HK-2 (cell line): ENCODE measurements around the gene GPNMB.
A peak's percentile ranks its signal among the peaks of the same experiment; 100 is the strongest.

Source experiments
- DNase-seq: peaks from one replicate; pipeline ENCODE4 v3.0.0-alpha.2; 2018; ENCODE audit not compliant: unreplicated experiment

Gene GPNMB

DNA sequence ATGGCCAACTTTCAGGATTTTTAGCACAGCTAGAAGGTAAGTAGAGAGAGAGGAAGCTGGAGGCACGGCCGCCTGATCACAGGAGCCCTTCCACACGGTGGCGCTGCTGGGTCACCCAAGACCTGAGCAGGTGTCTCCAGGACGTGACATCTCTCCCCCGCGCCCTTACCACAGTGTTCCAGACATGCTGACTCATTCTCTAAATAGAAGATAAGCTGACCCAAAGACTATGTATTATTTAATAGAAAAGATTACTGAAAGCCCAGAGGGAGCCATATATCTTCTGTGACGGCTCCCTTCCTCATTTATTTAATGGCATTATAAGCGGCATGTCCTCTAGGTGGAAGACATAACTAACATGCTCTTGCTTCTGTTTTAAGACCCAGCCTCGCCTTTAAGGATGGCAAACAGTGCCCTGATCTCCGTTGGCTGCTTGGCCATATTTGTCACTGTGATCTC, 26.6 kb downstream of the GPNMB start:
- peak; percentile 89 for DNase-seq

DNA sequence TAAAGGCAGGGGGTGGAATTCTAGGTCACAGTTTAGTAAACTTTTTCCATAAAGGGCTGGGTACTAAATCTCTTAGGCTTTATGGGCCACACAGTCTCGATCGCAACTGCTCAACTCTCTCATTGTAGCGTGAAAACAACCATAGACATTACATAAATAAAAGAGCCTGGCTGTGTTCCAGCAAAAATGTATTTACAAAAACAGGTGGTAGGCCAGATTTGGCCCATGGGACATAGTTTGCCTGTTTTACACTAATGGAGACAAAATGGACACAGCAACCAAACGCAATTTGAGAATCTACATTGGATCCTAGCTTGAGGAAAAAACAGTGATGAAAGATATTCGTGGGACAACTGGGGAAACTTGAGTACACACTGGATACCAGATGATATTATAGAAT, 29.3 kb downstream of the GPNMB start:
- no peak for DNase-seq

DNA sequence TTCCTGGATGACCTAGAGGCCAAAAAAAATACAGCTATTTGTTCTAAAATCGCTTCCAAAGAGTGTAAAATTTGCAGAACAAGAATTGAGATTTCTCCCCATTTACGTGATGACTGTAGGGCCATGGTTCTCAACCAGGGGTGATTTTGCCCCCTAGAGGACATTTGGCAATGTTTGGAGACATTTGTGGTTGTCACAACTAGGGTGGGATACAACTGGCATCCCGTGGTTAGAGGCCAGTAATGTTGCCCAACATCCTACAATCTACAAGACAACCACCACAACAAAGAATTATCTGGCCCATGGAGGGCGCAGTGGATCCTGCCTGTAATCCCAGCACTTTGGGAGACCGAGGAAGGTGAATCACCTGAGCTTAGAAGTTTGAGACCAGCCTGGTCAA, 29.8 kb downstream of the GPNMB start:
- DNase-seq = no peak

DNA sequence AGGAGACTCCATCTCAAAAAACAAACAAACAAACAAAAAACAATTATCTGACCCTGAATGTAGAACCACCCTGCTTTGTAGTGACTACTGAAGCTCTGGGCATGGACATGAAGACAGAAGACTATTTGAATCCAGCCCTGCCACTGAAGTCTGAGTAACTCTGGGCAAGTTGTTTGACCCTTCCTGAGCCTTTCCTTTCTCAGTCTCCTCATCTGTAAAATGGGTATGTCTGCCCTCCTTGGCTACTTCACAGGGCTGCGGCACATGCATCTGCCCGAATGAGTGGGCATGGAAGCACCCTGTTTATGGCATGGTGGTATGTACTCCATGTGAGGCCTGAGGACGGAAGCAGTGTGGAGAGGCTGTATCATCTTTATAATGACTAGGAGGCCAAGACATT, 30.4 kb downstream of the GPNMB start:
- no peak for DNase-seq

DNA sequence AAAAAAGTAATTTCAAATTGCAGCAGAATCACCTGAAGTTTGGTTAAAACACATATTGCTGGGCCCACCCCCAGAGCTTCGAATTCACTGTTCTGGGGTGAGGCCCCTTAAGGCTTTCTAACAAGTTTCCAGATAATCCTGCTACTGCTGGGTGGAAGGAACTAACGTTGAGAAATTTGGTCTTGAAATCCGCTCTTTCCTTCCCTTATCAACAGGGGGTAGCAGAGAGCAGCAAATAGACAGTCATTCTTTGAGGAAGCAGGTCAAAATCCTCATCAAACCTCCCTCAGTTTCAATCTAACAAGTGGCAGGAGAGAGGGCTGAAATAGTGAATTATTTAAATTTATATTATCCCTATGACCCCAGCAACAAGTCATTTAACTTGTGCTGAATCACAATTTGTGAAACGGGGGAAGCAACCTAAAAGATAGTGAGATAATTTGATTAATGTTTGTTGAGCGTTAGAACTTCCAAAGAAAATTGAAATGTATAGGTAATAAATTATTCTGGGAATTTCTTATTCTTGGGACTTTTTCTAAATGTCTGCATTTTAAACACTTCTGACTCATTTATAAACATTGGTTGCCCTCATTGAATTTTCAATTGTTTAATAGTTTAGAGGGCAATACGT, 30.9 kb downstream of the GPNMB start:
- DNase-seq = peak; percentile 22

DNA sequence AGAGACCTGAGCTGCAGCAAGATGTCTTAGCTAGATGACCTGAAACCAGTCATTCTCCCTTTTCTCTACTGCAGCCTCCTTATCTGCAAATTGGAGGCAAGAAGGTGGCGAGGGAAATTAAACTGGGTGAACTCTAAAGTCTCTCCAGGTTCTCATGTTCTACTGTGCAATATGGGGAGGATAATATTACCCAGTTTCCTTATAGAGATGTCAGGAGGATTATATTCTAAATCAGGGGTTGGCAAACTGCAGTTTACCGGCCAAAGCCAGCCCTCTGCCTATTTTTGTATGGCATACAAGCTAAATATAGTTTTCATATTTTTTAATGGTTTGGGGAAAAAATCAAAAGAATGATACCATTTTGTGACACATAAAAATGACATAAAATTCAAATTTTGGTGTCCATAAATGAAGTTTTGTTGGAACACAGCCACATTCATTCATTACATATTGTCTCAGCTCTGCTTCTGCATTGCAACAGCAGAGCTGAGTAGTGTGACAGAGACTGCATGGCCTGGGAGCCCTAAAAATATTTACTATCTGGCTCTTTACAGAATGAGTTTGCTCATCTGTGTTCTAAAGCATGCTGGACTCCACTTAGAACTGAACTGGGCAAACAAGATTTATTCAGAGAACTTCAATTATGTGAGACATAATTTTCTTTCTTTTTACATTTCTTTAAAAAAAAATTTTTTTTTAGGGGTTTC, 33.4 kb downstream of the GPNMB start:
- DNase-seq = no peak

DNA sequence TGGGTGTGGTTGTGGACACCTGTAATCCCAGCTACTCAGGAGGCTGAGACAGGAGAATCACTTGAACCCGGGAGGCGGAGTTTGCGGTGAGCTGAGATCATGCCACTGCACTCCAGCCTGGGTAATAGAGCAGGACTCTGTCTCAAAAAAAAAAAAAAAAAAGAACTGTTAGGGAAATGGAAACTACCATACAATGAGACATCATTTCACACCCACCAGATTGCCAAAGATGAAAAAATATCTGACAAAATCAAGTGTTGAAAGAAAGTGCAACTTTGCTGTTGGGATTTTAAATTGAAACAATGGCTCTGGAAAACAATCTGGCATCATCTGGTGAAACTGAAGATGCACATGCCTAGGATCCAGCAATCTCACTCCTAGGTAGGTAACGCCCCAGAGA, 36.5 kb downstream of the GPNMB start:
- DNase-seq = no peak

DNA sequence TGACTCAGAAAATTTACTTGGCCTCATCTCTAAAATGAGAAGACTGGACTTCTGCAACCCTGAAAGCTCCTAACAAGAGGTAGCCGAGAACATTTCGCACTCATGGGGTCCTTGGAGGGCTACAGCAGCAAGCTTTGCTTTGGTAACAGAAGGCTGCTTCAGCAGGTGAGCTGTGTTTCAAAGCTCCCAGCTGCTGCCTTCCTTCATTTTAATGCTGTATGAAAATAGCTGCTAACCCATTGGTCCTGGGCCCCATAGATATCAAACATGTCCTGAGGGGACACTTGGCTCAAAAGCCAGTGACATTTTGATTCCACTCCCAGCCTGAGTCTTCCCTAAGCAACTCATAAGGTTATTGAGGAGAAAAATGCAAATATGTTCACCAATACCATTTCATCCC, 38.3 kb downstream of the GPNMB start:
- no peak for DNase-seq

DNA sequence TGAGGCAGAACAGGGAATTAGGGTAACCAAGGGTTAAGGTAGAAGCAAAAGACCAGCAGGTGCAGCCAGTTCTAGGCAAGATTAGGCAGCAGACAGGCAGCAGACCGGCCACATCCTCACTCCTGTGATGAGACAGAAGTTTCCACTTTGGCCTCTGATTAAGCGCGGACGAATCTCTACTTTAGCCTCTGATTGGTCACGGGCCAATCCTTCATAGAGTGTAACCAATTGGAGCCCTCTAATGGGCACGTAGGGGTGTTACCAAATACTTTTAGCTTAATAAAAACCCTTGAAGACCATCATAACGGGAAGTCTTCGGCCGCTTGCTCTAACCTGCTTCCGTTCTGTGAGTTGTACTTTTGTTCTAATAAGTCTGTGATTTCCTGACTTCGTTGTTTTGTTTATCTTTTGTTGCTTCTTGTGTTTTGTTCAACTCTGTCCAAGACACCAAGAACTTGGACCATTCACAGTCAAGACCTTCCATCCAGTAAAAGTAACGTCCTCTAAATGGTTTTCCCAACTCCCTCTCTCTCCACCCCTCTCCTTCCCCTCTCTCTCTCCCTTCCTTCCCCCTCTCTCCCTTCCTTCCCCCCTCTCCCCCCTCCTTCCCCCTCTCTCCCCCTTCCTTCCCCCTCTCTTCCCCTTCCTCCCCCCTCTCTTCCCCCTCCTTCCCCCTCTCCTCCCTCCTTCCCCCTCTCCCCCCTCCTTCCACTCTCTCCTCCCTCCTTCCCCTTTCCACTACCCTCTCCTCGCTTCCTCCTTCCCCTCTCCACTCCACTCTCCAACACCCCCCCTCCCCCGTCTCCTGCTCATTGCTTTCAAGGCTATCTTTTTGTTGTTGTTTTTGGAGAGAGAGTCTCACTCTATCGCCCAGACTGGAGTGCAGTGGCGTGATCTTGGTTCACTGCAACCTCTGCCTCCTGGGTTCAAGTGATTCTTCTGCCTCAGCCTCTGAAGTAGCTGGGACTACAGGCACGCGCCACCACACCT, 39.4 kb downstream of the GPNMB start:
- no peak for DNase-seq

DNA sequence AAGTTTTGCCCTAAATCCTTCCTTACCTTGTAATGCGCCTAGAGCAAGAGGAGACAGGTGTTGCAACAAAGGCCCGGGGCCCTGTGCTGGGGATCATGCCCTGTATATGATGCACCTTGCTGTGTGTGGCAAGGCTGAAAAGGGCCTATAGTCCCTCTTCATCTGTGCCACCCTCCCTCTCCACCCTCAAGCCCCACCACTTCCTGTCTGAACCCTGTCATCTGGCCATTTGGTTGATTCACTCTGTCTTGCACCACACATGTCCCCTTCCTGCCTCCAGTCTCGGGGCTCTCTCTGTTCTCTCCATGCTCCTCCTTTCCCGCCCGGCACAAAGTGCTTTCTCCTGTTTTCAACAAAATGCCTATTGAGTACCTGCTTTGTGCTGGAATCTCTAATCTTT, 41.0 kb downstream of the GPNMB start:
- no peak for DNase-seq

DNA sequence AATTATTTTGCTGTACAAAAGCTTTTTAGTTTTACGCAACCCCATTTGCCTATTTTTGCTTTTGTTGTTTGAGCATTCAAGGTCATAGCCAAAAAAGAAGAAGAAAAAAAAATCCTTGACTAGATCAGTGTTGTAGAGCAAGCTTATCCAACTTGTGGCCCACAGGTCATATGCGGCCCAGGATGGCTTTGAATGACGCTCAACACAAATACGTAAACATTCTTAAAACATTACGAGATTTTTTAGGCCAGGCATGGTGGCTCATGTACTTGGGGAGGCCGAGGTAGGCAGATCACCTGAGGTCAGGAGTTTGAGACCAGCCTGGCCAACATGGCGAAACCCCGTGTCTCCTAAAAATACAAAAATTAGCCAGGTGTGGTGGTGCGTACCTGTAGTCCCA, 44.4 kb downstream of the GPNMB start:
- DNase-seq = no peak

DNA sequence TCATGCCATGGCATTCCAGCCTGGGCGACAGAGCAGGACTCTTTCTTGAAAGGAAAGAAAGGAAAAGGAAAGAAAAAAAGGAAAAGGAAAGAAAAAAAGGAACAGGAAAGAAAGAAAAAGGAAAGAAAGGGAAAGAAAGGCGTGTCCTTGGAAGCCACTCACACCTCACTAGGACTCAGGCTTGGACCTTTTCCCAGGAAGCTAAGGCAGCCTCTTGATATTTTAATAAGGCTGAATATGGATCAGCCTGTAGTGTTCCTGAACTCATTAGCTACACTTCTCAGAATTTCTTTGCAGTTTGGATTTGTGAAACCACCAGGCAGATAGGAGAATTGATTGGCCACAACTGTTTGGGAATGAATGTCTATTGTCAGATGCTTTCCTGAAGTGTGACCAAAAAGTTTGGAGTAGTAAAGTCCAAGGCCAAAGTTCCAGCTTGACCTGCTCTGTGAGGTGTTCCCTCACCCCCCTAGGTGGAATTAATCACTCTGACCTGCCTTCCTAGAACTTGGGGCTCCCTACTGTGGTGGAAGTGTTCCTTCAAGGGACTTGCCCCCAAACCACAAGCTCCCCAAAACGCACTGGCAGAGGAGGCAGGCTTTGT, 45.5 kb downstream of the GPNMB start:
- no peak for DNase-seq

DNA sequence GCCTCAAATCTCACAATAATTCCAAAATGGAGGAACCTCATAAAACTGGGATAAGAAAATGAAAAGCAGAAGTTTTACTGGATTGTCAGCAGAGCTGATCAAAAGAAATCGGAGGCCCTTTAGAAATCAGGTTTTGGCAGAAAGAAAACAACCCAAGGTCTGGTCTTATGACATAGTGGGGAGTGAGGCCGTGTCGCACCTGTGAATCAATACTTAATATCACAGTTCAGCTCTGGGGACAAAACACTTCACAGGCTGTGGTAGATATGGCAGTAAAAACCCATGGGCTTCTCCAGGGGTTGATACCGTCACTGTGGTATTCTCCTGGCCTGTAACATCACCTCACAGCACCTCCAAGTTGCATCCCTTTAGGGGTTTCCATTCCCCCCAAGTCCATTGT, 46.0 kb downstream of the GPNMB start:
- no peak for DNase-seq

DNA sequence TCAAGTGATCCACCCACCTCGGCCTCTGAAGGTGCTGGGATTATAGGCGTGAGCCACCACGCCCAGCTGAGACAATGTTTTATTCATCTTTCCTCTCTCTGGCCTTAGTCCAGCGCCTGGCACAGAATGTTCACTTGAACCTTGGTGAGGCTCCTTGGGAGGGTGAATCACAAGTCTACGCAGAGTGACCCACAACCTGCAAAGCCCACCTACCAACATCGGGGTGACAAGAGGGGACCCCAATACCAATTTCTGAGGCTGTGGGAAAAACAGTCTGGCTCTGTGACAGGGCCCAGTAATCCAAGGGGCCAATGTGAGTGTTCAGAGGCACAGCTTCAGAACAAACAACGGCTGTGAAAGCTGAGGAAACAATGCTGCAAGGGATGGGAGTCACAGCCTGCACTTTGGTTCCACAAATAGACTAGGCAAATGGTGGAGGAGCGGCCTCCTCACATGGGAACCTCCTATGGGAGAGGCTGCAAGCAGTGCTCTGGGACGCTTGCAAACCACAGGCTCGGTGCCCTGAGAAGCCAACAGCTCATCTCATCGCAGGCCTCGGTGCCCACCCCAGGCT, 47.0 kb downstream of the GPNMB start:
- no peak for DNase-seq

DNA sequence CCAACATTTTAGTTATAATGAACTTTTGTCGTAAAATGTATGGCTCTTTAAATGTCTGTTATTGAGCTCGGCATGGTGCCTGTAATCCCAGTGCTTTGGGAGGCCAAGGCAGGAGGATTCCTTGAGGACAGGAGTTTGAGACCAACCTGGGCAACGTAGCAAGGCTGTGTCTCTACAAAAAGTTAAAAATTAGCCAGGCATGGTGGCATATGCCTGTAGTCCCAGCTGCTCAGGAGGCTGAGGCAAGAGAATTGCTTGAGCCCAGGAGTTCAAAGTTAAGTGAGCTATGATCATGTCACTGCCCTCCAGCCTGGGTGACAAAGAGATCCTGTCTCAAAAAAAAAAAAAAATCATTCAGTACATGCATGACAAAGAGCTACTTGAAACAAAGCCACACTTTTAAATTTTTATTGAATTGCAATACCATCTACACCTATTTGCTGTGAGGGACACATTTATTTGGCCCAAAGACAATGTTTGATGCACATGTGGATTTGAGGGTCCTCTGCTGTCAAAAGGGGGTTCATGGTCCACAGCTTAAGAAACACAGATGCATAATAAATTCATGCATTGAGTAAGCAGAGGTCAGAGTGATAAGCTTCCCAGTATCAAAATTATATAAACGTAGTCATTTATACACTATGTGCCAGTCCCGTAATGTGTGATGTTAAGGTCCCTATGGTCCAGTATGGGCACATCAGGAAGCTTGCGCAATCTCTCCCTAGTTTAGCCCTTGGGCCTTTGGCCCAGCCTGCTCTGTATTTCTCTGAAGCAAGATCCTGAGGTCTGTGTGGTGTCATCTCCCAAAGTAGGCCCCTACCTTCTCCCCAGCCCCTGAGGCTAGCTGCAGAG, 48.2 kb downstream of the GPNMB start:
- no peak for DNase-seq

DNA sequence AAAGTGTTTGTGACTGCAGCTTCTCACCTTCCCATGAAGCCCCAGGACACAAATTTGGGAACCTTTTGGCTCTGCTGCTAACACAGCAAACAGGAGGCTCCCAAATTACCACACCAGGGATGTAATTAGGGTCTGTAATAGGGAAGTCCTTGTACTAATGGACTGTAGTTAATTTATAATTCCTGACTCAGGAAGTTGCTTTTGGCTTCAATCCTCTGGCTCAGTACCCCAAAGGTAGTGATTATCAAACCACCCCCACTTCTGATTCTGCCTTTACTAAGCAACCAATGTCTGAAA, 48.8 kb downstream of the GPNMB start:
- no peak for DNase-seq

DNA sequence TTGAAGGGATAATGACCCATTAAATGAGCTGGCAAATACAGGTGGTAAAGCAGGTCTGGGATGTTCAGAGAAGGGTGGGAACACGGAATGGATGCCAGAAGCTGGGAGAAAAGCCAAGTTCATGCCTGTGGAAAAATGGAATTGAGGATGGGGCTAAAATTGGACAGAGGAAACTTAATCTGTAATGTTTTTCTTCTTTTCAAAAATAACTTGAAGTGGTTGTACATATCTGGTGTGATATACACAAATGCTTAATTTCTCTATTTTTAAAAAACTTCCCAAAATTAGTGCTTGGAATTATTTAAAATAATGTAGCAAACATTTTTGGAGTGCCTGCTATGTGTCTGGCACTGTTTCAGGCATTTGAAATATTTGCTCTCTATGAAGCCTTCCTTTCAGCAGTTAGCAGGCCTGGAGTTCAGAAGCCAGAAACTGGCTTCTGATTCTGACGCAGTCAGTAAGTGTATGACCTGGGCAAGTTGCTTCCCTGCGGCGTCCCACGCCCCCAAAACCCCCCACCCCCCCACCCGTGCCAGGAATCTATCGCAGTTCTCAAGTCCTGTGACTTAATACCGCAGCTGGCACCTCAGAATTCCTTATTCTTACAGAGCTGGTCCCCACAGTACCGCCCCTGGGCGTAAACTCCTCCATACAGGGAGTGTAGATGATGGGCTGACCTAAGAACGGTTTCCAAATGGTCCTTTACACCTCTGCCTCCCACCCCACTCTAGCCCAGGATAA, 51.7 kb downstream of the GPNMB start:
- DNase-seq = no peak

DNA sequence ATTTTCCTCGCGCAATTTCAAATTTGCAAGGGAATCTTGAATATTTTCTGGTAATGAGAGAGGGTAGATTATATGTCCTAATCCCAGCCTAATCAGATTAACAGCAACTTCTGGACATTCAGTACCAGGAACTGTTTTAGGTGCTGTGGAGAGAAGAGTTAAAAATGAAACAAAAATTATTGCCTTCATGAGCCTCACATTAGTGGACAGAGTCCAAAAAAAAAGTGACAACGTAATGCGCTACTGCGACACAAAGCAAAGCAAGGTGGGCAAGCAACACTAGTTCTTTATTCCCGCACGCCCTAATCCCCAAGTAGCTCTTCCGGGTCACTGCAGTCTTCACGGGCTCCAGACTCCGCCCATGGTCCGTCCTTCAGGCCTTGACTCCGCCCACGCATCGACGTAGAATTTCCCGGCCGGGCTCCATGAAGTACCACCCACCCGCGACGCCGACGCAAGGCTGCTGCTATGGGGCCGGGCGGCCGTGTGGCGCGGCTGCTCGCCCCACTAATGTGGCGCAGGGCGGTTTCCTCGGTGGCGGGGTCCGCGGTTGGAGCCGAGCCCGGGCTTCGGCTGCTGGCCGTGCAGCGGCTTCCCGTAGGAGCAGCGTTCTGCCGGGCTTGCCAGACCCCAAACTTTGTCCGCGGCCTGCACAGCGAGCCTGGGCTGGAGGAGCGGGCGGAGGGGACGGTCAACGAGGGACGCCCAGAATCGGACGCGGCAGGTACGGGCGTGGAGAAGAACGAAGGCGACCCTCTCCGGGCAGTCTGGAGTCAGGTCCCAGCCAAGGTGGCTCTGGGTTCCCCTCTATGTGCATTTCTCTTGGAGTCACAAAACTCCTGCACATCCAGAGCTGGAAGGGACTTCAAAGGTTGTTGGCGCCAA, 52.6 kb downstream of the GPNMB start, which contains the start of gene MALSU1:
MALSU1 (plus strand) TSS at position 455 of the 885 bp plus-strand sequence; CDS start at position 469, 14 bp downstream.
- DNase-seq = peak; percentile 95

DNA sequence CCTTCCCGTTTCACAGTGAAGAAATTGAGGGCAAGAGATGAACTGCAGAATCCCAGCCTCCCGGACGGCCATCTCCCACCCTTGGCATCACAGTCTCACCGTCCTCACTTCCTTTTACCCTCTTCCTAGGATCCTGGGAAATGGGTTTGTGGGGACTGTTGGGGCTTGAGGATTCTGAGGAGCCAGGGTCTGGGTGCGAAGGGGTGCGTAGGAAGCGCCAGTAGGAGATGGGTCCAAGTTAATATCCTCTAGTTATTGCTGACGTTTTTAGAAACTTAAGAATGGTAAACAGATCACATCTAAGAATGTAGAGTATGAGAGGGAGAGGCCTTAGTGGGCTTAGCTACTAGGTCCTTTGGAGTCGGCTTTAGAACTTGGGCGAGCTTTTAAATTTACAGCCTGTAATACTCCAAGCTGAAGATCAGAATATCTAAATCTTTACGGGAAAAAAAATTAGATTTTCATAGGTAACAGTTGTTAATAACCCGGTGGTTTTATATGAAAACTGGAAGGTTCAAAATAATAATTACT, 53.3 kb downstream of the GPNMB start:
- DNase-seq = peak; percentile 40
